Ammon's horn (tissue), 1 donor: ENCODE measurements around the gene MARCHF6.
"Not testable (repeated sequence)": the region's sequence is repeated elsewhere in the genome, so short reads cannot be mapped to it uniquely, and the experiment has no call there.

Source experiments
- DNase-seq: peaks from one replicate; pipeline ENCODE4 v3.0.0-alpha.2; 2016; ENCODE audit warnings: low spot score

The MARCHF6 gene

DNA sequence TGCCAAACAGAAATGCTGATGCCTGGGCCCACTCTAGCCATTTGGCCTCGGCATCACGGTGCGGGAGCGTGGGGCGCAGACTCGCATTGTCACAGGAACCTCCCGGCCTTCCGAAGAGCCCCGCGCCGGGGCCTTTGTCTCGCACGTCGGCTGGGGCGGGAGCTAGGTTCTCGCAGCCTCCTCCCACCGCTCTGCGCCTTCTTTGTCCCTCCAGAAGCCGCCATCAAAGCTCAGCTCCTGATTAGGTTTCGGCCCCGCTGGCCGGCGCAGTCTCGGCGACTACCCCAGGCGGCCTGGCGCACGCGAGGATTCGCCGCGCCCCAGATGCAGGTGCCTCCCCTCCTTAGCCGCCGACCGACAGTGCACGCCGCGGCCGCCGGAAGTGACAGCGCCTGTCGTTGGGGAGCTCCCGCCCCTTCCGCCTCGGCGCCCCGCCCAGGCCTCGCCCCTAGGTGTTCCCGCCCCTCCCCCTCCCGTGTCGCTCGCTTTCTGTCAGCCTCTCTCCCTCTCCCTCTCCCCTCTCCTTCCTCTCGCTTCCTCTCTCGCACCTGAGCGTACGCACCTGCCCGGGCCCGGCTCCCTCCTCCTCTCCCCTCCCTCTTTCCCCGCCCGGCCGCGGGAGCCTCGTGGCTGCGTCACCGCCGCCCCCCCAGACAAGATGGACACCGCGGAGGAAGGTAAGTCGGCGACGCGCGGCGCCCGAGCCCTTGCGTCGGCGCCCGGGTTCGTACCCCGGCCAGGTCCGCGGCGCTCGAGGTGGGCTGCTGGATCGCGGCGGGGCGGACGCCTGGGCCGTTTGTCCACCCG is at the start of gene MARCHF6:
Gene MARCHF6, plus strand, starts transcription at position 455 of the 807 bp plus-strand sequence. Its CDS starts 204 bp downstream, at position 659.
- peak; percentile 96 for DNase-seq

DNA sequence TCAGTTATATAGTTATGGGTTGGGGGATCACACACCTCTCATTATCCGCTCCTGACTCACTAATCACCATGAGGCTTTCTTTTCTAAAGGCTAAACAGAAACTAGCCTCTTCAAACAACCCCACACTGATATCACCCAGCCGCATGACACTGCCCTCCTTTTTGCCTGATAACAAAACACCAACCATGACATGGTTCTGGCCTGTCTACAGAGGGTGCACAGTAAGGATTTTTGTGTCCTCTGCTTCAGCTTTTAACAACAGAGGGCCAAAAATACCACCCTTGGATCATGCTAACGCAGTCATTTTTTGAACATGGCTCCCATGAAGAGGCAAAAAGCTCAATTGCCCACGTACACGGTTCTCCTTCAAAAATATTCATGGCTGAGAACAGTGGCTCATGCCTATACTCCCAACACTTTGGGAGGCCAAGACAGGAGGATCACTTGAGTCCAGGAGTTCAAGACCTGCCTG is 49.8 kb upstream of the MARCHF6 start:
- no peak for DNase-seq

DNA sequence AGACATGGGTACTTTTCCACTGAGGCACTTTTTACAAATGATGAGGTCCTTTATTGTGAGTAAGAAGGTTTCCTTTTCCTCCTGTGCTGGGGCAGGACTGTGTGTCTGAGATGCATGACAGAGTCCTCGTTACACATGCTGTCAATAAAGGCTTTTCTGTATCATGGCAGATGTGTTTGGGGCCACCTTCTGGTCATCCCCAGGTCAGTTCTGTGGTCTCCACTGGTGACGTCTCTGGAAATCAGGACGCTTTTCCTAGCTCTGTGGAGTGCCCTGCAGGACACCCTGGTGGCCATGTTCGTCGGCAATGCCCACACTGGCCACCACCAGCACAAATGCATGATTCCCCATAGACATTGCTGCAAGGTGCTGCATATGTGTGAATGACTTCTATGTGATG is 48.6 kb upstream of the MARCHF6 start:
- DNase-seq = no peak

GRCh38 chr5:10306114-10306513 is 47.4 kb upstream of the MARCHF6 start:
- no peak for DNase-seq

DNA sequence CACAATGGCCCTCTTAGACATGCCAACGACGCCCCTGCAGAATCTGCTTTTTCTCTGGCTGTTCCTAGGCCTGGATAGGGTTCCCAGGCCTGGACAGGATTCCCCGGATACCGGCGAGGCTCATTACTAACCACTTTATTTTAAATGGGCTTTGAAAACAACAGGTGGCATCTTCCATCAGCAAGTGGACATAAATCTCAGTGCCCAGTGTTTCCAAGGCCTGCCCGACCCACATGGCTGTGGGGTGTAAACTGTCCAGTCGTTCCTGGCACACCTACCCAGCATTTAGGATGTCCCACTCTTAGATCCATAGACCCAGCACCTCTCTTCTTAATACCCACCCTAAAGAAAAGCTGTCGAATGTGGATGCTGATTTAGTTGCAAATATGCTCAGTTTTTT is 46.7 kb upstream of the MARCHF6 start:
- DNase-seq = no peak

- DNase-seq = peak; percentile 59
These were observed 46.0 kb upstream of the MARCHF6 start, which contains the start of gene CMBL for GRCh38 chr5:10307206-10308148. CMBL (minus strand) TSS chr5:10307902; CDS start chr5:10290762, 17,140 bp downstream.

GRCh38 chr5:10308844-10309243 is 44.7 kb upstream of the MARCHF6 start:
- no peak for DNase-seq

GRCh38 chr5:10310066-10310779 is 43.3 kb upstream of the MARCHF6 start:
- DNase-seq = no peak

DNA sequence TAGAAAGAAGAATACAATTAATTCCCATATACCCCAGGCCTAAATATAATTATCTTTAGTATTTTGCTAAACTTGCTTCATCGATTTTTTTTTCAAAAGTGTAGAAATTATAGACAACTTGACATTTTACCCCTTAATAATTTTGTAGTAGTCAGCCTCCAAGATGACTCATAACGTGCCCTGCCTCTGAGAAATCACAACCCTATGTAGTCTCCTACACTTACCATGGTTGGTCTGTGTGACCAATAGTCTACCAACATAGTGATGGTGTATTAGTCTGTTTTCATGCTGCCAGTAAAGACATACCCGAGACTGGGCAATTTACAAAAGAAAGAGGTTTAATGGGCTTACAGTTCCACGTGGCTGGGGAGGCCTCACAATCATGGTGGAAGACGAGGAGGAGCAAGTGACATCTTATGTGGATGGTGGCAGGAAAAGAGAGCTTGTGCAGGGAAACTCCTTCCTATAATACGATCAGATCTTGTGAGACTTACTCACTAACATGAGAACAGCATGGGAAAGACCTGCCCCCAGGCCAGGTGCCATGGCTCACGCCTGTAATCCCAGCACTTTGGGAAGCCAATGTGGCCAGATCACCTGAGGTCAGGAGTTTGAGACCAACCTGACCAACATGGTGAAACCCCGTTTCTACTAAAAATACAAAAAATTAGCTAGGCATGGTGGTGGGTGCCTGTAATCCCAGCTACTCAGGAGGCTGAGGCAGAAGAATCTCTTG is 42.5 kb upstream of the MARCHF6 start:
- DNase-seq = not testable (repeated sequence)

- DNase-seq = no peak
These were observed 41.7 kb upstream of the MARCHF6 start for GRCh38 chr5:10311595-10312425.

- DNase-seq = no peak
These were observed 38.3 kb upstream of the MARCHF6 start for GRCh38 chr5:10315201-10315600.

- no peak for DNase-seq
These were observed 37.5 kb upstream of the MARCHF6 start for GRCh38 chr5:10315824-10316509.

DNA sequence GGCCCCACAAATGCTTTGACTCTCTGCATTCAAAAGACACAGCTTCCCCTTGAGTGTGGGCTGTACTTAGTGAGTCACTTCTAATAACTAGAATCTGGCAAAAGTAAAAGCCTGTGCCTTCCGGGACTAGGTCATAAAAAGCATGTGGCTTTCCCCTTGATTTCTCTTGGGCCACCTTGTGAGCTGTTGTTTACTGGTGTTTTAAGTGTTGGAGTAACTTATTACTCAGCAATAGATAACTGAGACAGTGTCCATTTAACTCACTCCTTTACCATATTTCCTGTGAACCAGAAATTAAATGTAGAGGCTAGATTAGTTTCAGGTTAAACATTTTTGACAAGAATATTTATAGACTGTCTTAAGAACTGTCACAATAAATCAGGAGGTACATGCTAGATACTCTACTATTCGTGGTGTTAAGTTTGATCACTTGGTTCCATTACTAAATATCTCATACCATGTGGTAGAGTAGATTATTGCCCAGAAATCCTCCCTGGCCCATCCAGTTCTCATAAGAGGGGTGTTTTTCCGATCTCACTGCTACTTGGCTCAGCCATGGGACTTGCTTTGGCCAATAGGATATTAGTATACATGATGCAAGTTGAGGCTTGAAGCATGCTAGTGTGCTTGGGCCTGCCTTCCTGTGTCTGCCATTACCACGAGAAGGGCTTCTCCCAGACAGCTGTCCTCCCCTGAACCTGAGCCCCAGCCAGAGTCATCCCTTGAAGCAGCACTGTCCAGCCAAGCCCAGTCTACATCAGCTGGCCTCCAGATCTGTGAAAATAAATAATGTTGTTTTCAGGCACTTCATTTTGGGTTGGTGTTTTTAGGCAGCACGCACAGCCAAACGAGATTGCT is 35.4 kb upstream of the MARCHF6 start:
- DNase-seq = no peak

DNA sequence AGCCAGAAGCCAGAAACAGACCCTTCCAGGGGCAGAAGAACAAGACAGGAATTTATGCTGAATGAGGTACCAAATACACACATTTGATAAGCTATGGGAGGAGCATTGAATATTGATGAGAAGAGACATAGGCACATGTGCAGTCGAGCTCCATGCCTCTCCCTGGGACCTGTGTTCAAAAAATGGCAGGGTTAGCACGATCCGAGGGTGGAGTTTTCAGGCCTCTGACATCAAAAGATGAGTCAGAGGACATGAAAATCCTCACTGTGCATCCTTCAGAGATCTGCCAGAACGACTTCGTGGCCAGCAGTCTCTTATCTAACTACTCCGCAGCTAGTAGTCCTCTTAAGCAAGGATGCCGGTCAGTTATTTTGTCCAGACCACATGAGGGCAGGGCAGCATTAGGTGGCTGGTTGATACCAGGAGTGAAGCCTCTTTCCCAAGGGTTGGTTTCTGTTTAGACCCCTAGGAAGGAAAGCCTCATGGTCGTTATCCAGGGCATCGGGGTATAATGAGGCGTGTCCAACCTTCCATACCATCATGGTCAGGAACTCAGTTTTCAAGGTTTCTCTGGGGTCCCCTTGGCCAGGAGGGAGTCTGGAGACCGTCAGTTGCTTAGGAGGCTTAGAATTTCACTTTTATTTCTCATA is 34.2 kb upstream of the MARCHF6 start:
- no peak for DNase-seq

DNA sequence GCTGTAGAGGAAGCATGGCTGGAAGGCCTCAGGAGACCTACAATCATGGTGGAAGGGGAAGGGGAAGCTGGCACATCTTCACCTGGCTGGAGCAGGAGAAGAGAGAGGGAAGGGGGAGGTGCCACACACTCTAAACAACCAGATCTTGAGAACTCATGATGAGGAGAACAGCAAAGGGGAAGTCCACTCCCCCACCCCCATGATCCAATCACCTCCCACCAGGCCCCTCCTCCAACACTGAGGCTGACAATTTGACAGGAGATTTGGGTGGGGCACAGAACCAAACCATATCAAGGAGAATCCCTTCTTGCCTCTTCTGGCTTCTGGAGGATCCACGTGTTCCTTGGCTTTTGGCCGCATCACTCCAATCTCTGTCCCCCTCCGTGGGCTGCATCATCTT is 32.7 kb upstream of the MARCHF6 start:
- DNase-seq = no peak

DNA sequence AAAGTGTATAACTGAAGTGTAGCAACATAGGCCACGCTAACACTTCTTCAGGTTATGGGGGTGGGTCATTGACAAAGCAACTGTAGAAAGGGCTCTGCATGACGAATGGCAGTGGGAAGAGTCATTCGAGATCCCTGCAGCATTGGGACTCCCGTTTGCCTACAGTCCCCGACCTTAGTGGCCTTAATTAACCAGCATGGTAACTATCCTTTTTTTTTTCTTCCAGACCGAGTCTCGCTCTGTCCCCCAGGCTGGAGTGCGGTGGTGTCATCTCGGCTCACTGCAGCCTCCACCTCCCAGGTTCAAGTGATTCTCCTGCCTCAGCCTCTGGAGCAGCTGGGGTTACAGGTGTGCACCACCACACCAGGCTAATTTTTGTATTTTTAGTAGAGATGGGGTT is 31.6 kb upstream of the MARCHF6 start:
- DNase-seq = no peak

- DNase-seq = no peak
These were observed 29.7 kb upstream of the MARCHF6 start for GRCh38 chr5:10323588-10324488.
